ENCODE data around the gene CHAT. TPM values are rescaled to one million over a fixed set of nuclear protein-coding genes. Genes with fewer than 3 reads are reported as not detected.

The CHAT gene
- total RNA-seq, 2 experiments from 2014 or later, result not detected

DNA sequence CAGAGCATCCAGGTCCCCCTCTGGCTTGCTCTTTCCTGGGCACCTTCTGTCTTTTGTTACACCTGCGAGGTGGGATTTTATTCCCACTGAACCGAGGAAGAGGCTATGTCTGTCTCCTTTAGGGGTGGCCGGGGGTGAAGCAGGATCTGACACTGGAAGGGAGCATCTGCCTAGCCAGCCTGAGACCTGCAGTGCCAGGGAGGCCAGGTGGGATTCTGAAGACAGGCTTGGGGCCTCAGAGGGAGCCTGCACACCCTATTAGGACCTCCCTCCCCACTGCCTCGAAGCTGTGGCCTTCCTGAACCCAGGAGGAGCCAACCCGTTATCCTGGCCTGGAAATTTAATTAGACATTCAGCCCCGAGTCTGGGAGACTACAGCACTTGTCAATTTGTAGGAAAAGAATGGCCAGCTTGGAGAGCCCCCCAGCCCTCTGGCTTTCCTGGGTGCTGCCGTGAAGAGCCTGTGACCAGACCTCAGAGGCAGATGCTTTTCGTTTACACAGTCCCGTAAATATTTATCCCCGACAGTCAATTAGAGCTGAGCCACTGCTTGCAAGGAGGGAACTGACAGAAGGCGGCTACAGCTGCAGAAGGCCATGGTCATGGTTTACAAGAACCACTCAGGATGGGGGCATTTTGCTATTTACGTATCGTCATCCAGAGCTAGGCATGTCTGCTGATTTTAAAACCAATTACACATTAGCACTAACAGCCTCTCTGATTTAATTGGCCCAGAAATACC, 19.7 kb downstream of the CHAT start:
- CTCF ChIA-PET, result no interaction called here
- Mint-ChIP-seq H3K4me1 (ENCODE audit: low read depth) (no peaks in the 10 kb centered on the region), H3K36me3 (ENCODE audit: low read depth) (no peaks in the 10 kb centered on the region), H3K9me3 (no peaks in the 10 kb centered on the region), H3K27ac (no peak overlapping the region), H3K4me3 (no peak overlapping the region), H3K27me3 (peaks cover 5% of the 10 kb centered on the region)
- POLR2A ChIA-PET, result no interaction called here
- ATAC-seq (no peak), DNase-seq (no peak)
- intact Hi-C loops (cut with micrococcal nuclease), result no loop called here
- TF ChIP-seq, protein P1, sequence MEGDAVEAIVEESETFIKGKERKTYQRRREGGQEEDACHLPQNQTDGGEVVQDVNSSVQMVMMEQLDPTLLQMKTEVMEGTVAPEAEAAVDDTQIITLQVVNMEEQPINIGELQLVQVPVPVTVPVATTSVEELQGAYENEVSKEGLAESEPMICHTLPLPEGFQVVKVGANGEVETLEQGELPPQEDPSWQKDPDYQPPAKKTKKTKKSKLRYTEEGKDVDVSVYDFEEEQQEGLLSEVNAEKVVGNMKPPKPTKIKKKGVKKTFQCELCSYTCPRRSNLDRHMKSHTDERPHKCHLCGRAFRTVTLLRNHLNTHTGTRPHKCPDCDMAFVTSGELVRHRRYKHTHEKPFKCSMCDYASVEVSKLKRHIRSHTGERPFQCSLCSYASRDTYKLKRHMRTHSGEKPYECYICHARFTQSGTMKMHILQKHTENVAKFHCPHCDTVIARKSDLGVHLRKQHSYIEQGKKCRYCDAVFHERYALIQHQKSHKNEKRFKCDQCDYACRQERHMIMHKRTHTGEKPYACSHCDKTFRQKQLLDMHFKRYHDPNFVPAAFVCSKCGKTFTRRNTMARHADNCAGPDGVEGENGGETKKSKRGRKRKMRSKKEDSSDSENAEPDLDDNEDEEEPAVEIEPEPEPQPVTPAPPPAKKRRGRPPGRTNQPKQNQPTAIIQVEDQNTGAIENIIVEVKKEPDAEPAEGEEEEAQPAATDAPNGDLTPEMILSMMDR (IDR thresholded peaks at IDR 0.05), result no peak

DNA sequence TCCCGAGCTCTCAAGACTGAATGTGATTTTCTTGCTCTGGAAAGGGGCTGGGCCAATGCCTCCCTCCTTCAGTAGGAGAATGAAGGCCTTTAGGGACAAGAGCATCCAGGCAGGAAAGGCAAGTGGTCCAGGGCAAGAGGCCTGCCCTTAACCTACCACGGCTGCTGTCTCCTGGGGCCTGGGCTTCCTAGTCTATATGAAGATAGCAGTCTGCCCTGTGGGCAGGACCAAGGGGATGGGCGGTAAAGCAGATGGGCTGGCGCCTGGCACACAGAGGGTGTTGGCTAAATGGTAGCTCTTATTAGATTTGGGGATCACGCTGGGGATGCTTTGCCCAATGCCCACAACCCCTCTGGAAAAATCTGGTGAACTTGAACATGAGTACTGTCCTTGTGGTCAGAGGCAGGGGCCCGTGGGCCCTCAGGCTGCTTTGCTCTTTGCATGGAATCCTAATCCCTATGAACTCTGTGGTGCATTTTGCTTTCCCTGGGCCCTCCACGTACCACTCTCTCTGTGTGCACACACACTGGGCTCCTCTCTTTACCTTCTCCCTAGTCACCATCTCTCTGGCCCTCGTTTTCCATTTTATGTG, 20.3 kb downstream of the CHAT start:
- TF ChIP-seq, protein P1 (IDR thresholded peaks at IDR 0.05), result no peak
- intact Hi-C loops (cut with micrococcal nuclease), result no loop called here
- Mint-ChIP-seq H3K4me1 (ENCODE audit: low read depth) (no peaks in the 10 kb centered on the region), H3K36me3 (ENCODE audit: low read depth) (no peaks in the 10 kb centered on the region), H3K4me3 (no peak overlapping the region), H3K27me3 (peaks cover 5% of the 10 kb centered on the region), H3K9me3 (no peaks in the 10 kb centered on the region), H3K27ac (no peak overlapping the region)
- CTCF ChIA-PET, result interaction anchor here (1.1 kb wide), 1 partner anchor 23 kb away, joined by 3 read pairs; no protein-coding TSS in a partner anchor
- DNase-seq (no peak), ATAC-seq (no peak)
- POLR2A ChIA-PET, result no interaction called here

DNA sequence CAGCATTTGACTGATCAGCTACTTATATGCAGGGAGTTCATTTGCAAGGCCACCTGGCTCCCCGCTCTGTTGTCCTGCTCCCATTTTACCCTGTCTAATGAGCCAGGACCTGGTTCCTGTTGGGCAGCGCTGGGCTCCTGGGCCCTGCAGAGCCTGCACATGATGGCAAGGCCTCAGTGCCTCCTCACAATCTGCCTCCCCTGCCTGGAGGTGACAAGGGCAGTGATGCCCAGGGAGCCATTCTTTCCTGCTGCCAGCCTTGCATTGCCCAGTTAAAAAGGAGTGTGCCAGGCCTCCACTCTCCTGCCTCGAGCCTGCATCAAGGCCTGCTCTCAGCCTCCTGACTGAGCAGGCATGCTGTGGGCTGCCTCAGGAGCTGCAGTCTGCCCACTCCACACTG, 28.5 kb downstream of the CHAT start:
- no peak for ATAC-seq
- Mint-ChIP-seq H3K36me3 (ENCODE audit: low read depth) (no peaks in the 10 kb centered on the region), H3K9me3 (no peaks in the 10 kb centered on the region), H3K4me3 (no peak overlapping the region), H3K27me3 (peaks cover 13% of the 10 kb centered on the region), H3K4me1 (ENCODE audit: low read depth) (no peaks in the 10 kb centered on the region), H3K27ac (no peak overlapping the region)
- intact Hi-C loops (cut with micrococcal nuclease), result no loop called here
- DNase-seq, result no peak
- POLR2A ChIA-PET, result no interaction called here
- TF ChIP-seq, protein P1 (IDR thresholded peaks at IDR 0.05), result no peak
- CTCF ChIA-PET, result interaction anchor here (0.9 kb wide), 1 partner anchor 47 kb away, joined by 3 read pairs; no protein-coding TSS in a partner anchor

DNA sequence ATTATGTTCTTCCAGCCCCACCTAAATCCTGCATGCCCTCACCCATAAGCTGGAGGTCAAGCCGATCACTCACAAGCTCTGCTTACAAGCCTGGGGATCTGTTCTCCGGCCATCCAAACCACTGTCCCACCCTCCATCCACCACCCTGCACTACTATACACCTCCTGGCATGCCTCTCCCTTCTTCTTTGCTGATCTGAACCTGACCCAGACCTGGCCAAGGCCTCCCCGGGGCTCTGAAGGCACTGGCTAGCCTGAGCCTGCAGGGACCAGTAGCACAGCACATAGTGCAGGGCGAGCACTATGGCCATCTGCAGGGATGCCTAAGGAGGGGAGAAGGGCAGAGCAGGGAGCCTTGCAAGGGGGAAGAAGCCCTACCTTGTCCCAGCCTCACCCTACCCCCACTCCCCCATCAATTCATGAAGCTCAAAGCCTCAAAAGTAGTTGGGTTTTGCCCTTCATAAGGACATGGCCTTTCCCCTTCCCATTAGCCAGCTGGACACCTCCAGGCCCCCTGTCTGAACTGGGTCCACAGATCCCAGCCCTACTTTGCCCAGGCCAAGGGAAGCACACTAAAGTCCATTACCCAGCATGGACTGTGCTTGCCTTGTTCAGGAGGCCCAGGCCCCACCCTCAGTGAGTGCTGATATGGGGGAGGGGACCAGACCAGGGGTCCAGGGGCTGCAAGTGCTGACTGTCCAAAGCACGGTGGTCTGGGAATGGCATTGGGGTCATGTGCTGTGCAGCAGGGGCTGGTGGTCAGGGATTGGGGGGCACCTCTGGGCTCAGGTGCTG, 29.6 kb downstream of the CHAT start:
- ChIA-PET POLR2A (no interaction called here), CTCF (no interaction called here)
- no peak for ATAC-seq
- intact Hi-C loops (cut with micrococcal nuclease), result no loop called here
- peaks cover 8% of the 10 kb centered on the region for H3K27me3 Mint-ChIP-seq
- no peak overlapping the region for H3K4me3 Mint-ChIP-seq
- TF ChIP-seq, protein P1 (IDR thresholded peaks at IDR 0.05), result no peak
- H3K36me3 Mint-ChIP-seq (ENCODE audit: low read depth), result no peaks in the 10 kb centered on the region
- DNase-seq, result no peak
- no peaks in the 10 kb centered on the region for H3K9me3 Mint-ChIP-seq
- no peak overlapping the region for H3K27ac Mint-ChIP-seq
- peaks cover 3% of the 10 kb centered on the region for H3K4me1 Mint-ChIP-seq (ENCODE audit: low read depth)

Data from activated CD8-positive, alpha-beta T cell treated with anti-CD3 and anti-CD28 coated beads for 36 hours (primary cell).